ENCODE data around the gene OR1A2.
"Not testable (repeated sequence)": the region's sequence is repeated elsewhere in the genome, so short reads cannot be mapped to it uniquely, and the experiment has no call there.

- not testable (repeated sequence) for TF ChIP-seq POLR2A (IDR thresholded peaks at IDR 0.05; ENCODE audit: low read depth); CTCF (IDR thresholded peaks at IDR 0.05); EP300 (IDR thresholded peaks at IDR 0.05); POLR2AphosphoS5 (IDR thresholded peaks at IDR 0.05)
Measured at GRCh38 chr17:3238685-3239084, 41.4 kb downstream of the OR1A2 start.
